A549 (cell line): ENCODE data around the gene UBA3.

Experiments
- BCL3 ChIP-seq: fragments of >200 bp; sonication (Bioruptor Twin); formaldehyde crosslinking; IDR thresholded peaks from 3 replicates; pipeline ENCODE4 v1.6.1; 2016
- CTCF ChIP-seq: fragments of >200 bp; sonication (Bioruptor Twin); formaldehyde crosslinking; IDR thresholded peaks from 3 replicates; pipeline ENCODE4 v1.5.1; 2016
- E2F6 ChIP-seq: IDR thresholded peaks from 2 replicates; pipeline ENCODE4 v1.6.1; 2012; ENCODE audit warnings: low read depth, borderline replicate concordance
- EP300 ChIP-seq, 2 experiments: fragments of >200 bp; sonication (Bioruptor Twin); formaldehyde crosslinking; IDR thresholded peaks; 2 replicates in 1 of 2; 3 replicates in 1 of 2; pipeline ENCODE4 v1.6.1; 2016 to 2017
- JUN ChIP-seq, 2 experiments: fragments of >200 bp; sonication (Bioruptor Twin); formaldehyde crosslinking; IDR thresholded peaks; 2 replicates in 1 of 2; 3 replicates in 1 of 2; pipeline ENCODE4 v1.6.1; 2016 to 2017
- MAX ChIP-seq: IDR thresholded peaks from 2 replicates; pipeline ENCODE4 v1.6.1; 2012
- NR3C1 ChIP-seq: fragments of >200 bp; sonication (Bioruptor Twin); formaldehyde crosslinking; IDR thresholded peaks from 3 replicates; pipeline ENCODE4 v1.6.1; 2017
- POLR2A ChIP-seq: IDR thresholded peaks from 2 replicates; pipeline ENCODE4 v1.6.1; 2012; ENCODE audit warnings: mild to moderate bottlenecking, low read length
- REST ChIP-seq: fragments of 200-600 bp; sonication (generic); IDR thresholded peaks from 2 replicates; pipeline ENCODE4 v1.6.1; 2016; ENCODE audit warnings: antibody characterized with exemption, mild to moderate bottlenecking, moderate library complexity
- USF2 ChIP-seq: fragments of 450-650 bp; IDR thresholded peaks from 2 replicates; pipeline ENCODE4 v1.6.1; 2014; ENCODE audit warnings: antibody characterized with exemption

GRCh38 chr3:69113536-69113935 lies 33.4 kb upstream of the UBA3 start:
- TF ChIP-seq JUN (IDR thresholded peaks at IDR 0.05): no peak
- no peak for TF ChIP-seq MAX
- TF ChIP-seq CTCF: no peak
- TF ChIP-seq POLR2A: no peak
- TF ChIP-seq USF2: no peak
- TF ChIP-seq REST: no peak
- TF ChIP-seq E2F6: no peak
- TF ChIP-seq BCL3: no peak
- no peak for TF ChIP-seq NR3C1
- TF ChIP-seq EP300 (IDR thresholded peaks at IDR 0.05): no peak
